ENCODE measurements around the gene TMEM156.
"Not testable (repeated sequence)": the region's sequence is repeated elsewhere in the genome, so short reads cannot be mapped to it uniquely, and the experiment has no call there.

Gene TMEM156

GRCh38 chr4:38967260-38968095 lies 64.7 kb downstream of the TMEM156 start:
- no peak overlapping the region for H3K4me3 ChIP-seq (ENCODE audit: low read depth, low read length)
- TF ChIP-seq, protein P1, sequence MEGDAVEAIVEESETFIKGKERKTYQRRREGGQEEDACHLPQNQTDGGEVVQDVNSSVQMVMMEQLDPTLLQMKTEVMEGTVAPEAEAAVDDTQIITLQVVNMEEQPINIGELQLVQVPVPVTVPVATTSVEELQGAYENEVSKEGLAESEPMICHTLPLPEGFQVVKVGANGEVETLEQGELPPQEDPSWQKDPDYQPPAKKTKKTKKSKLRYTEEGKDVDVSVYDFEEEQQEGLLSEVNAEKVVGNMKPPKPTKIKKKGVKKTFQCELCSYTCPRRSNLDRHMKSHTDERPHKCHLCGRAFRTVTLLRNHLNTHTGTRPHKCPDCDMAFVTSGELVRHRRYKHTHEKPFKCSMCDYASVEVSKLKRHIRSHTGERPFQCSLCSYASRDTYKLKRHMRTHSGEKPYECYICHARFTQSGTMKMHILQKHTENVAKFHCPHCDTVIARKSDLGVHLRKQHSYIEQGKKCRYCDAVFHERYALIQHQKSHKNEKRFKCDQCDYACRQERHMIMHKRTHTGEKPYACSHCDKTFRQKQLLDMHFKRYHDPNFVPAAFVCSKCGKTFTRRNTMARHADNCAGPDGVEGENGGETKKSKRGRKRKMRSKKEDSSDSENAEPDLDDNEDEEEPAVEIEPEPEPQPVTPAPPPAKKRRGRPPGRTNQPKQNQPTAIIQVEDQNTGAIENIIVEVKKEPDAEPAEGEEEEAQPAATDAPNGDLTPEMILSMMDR (IDR thresholded peaks at IDR 0.05; ENCODE audit: low read depth, low read length): no peak

GRCh38 chr4:38965866-38966265 lies 66.3 kb downstream of the TMEM156 start:
- H3K4me3 ChIP-seq (ENCODE audit: low read depth, low read length): no peak overlapping the region
- TF ChIP-seq, protein P1 (IDR thresholded peaks at IDR 0.05; ENCODE audit: low read depth, low read length): no peak

DNA sequence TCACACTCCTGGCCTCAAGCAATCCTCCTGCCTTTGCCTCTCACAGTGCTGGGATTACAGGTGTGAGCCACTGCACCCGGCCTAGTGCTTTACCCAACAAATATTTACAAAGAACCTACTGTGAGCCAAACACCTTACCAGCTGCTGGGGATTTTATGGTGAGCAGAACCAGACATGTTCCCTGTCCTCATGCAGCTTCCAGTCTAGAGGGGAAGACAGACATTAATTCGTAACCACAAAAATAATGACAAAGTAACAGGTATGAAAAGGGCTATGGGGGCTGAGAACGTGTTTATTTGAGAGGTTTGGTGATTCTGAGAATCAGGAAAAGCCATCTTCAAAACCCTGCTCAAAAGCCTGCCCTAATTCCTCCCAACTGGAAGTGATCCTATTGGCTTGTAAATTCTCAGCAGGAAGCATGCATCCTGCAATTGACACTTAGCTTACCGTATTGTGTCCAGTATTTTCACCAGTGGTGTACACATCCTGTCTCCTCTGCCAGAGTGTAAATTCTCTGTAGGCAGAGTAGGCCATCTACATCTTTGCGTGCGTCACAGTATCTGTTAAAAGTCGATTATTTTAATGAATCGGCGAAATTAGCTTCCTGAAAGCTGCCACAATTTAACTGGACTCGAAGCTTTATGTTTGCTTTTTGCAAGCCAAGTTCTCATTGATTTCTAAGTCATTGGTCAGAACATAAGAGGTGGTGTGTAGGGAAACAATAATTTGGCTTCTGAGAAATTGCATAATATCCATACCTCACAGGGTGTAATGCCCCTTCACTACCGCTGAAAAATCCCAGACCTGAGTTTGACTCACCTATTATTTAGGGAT lies 67.0 kb downstream of the TMEM156 start:
- TF ChIP-seq, protein P1 (IDR thresholded peaks at IDR 0.05; ENCODE audit: low read depth, low read length): no peak
- no peak overlapping the region for H3K4me3 ChIP-seq (ENCODE audit: low read depth, low read length)

DNA sequence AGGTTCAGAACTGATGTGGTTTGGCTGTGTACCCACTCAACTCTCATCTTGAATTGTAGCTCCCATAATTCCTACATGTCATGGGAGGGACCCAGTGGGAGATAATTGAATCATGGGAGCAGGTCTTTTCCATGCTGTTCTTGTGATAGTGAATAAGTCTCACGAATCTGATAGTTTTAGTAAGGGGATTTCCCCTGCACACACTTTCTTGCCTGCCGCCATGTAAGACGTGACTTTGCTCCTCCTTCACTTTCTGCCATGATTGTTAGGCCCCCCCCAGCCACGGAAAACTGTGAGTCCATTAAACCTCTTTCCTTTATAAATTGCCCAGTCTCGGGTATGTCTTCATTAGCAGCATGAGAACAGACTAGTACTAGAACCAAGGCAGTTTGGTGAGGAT lies 73.0 kb downstream of the TMEM156 start:
- H3K4me3 ChIP-seq (ENCODE audit: low read depth, low read length): not testable (repeated sequence)

GRCh38 chr4:38958453-38959190 lies 73.6 kb downstream of the TMEM156 start:
- H3K4me3 ChIP-seq (ENCODE audit: low read depth, low read length): no peak overlapping the region
- TF ChIP-seq, protein P1 (IDR thresholded peaks at IDR 0.05; ENCODE audit: low read depth, low read length): no peak

DNA sequence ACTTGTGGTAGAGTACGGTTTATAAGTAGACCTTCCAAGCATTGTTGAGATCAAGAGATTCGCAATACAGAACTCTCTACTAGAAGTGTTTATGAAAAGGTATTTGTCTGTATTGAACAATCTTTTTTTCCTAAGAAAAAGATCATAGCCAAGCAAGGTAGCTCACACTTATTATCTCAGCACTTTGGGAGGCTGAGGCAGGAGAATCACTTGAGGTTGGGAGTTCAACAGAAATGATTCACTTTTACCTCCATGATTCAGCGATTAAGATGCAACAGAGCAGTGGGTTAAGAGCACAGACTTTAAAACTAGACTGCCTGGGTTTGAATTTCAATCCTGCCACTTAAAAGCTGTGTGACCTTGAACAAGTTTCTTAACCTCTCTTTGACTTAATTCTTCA lies 74.3 kb downstream of the TMEM156 start:
- H3K4me3 ChIP-seq (ENCODE audit: low read depth, low read length): no peak overlapping the region
- TF ChIP-seq, protein P1 (IDR thresholded peaks at IDR 0.05; ENCODE audit: low read depth, low read length): no peak

DNA sequence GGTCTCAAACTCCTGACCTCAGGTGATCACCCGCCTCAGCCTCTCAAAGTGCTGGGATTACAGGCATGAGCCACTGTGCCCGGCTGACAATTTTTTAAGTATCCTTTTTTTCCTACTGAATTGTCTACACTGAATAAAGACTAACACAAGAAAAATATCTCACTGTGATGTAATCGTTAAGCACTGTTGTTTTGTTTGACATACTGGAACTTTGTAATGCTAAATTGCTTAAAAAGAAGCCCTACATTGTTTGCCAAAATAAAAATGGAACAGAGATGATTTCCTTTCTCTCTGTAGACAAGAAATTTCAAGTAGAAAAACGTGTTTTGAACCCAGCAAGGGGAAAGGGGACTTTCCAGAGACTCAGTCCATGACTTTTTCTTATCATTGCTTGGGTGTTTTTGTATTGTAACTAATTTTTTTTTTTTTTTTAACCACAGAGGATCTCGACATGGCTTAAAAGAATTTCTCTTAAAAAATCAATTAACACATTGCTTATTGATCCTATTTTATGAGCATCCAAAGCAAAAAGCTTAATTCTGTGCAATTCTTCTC lies 74.9 kb downstream of the TMEM156 start:
- TF ChIP-seq, protein P1 (IDR thresholded peaks at IDR 0.05; ENCODE audit: low read depth, low read length): no peak
- H3K4me3 ChIP-seq (ENCODE audit: low read depth, low read length): no peak overlapping the region

Measured in WI38 (cell line).